GM21737 (cell line): ENCODE results near the gene MYL6B.
"Not testable (repeated sequence)": the region's sequence is repeated elsewhere in the genome, so short reads cannot be mapped to it uniquely, and the experiment has no call there.

Experiments used
- ATAC-seq: cut with Tn5 transposase; IDR thresholded peaks from one replicate; pipeline ENCODE4 v1.9.1; 2021; ENCODE audit warnings: mild to moderate bottlenecking, moderate library complexity; ENCODE audit not compliant: unreplicated experiment

The MYL6B gene

GRCh38 chr12:56152132-56152755 lies at the start of gene MYL6B:
Gene MYL6B, plus strand, starts transcription at chr12:56152587. Its CDS starts 1,332 bp downstream, at chr12:56153919.
- peak; percentile 80 for ATAC-seq

GRCh38 chr12:56102683-56103065 lies 49.7 kb upstream of the MYL6B start:
- ATAC-seq: no peak

GRCh38 chr12:56103066-56103711 lies 49.2 kb upstream of the MYL6B start:
- ATAC-seq: no peak

- ATAC-seq: no peak
Observed at GRCh38 chr12:56103823-56104108, 48.6 kb upstream of the MYL6B start.

- ATAC-seq: peak; percentile 87
Observed at GRCh38 chr12:56104109-56104814, 48.1 kb upstream of the MYL6B start, which contains the start of gene PA2G4. Gene PA2G4, plus strand, starts transcription at chr12:56104559. Its CDS starts 179 bp downstream, at chr12:56104738.

- ATAC-seq: peak; percentile 16
Observed at GRCh38 chr12:56104815-56105608, 47.4 kb upstream of the MYL6B start.

- no peak for ATAC-seq
Observed at GRCh38 chr12:56105609-56105902, 46.8 kb upstream of the MYL6B start.

GRCh38 chr12:56107242-56107641 lies 45.1 kb upstream of the MYL6B start:
- ATAC-seq: no peak

GRCh38 chr12:56110571-56110970 lies 41.8 kb upstream of the MYL6B start:
- no peak for ATAC-seq

- ATAC-seq: no peak
Observed at GRCh38 chr12:56114084-56114483, 38.3 kb upstream of the MYL6B start.

- ATAC-seq: no peak
Observed at GRCh38 chr12:56115329-56115728, 37.1 kb upstream of the MYL6B start.

- peak; percentile 47 for ATAC-seq
Observed at GRCh38 chr12:56116267-56117081, 35.9 kb upstream of the MYL6B start, which contains the start of gene RPL41. Gene RPL41, plus strand, starts transcription at chr12:56116633.

- ATAC-seq: not testable (repeated sequence)
Observed at GRCh38 chr12:56117082-56117706, 35.2 kb upstream of the MYL6B start.

GRCh38 chr12:56117778-56118687 lies 34.4 kb upstream of the MYL6B start, which contains the start of gene ZC3H10:
Gene ZC3H10, plus strand, starts transcription at chr12:56118266. Its CDS starts 2,297 bp downstream, at chr12:56120563.
- ATAC-seq: peak; percentile 82

- ATAC-seq: peak; percentile 5
Observed at GRCh38 chr12:56118688-56119357, 33.6 kb upstream of the MYL6B start.

GRCh38 chr12:56119361-56119796 lies 33.0 kb upstream of the MYL6B start:
- ATAC-seq: no peak

GRCh38 chr12:56120158-56120846 lies 32.1 kb upstream of the MYL6B start:
- no peak for ATAC-seq
